HepG2 (cell line): Measurements from ENCODE around the gene SHMT1. TPM values are rescaled to one million over a fixed set of nuclear protein-coding genes. Genes with fewer than 3 reads are reported as not detected.

ENCODE experiments used
- ARNT ChIP-seq: fragments of 450-650 bp; IDR thresholded peaks from 2 replicates; pipeline ENCODE4 v1.6.1; 2017
- CCAR2 ChIP-seq: fragments of 200-400 bp; formaldehyde crosslinking; optimal IDR thresholded peaks from 2 replicates; pipeline ENCODE3; 2018; ENCODE audit warnings: low read depth, mild to moderate bottlenecking, low read length, moderate library complexity
- ELF4 ChIP-seq: sonication (generic); formaldehyde crosslinking; IDR thresholded peaks from 2 replicates; pipeline ENCODE4 v1.5.0; 2020; ENCODE audit warnings: missing genetic modification reagents, mild to moderate bottlenecking, moderate library complexity, borderline replicate concordance
- ETV5 ChIP-seq: IDR thresholded peaks from 2 replicates; pipeline ENCODE4 v1.6.1; 2018; ENCODE audit warnings: missing biosample characterization, missing genetic modification reagents, inconsistent platforms, borderline replicate concordance
- ISX ChIP-seq: sonication (generic); formaldehyde crosslinking; conservative IDR thresholded peaks from 2 replicates; pipeline ENCODE4 v1.5.0; 2020; ENCODE audit warnings: missing genetic modification reagents
- PITX1 ChIP-seq: sonication (generic); formaldehyde crosslinking; IDR thresholded peaks from 2 replicates; pipeline ENCODE4 v1.5.1; 2020; ENCODE audit warnings: mild to moderate bottlenecking, missing genetic modification reagents
- RBM39 ChIP-seq: fragments of 200-400 bp; formaldehyde crosslinking; IDR thresholded peaks from one replicate; pipeline ENCODE4 v1.6.1; 2018; ENCODE audit warnings: antibody characterized with exemption, mild to moderate bottlenecking, low read depth, low read length; ENCODE audit not compliant: poor library complexity, severe bottlenecking
- STAG1 ChIP-seq: sonication (generic); formaldehyde crosslinking; IDR thresholded peaks from 2 replicates; pipeline ENCODE4 v1.4.0; 2020; ENCODE audit warnings: missing genetic modification reagents
- ZNF235 ChIP-seq: sonication (generic); formaldehyde crosslinking; IDR thresholded peaks from 2 replicates; pipeline ENCODE4 v1.8.1; 2023; ENCODE audit warnings: mild to moderate bottlenecking, missing genetic modification reagents, borderline replicate concordance
- ZNF552 ChIP-seq: sonication (generic); formaldehyde crosslinking; IDR thresholded peaks from 2 replicates; pipeline ENCODE4 v1.9.0; 2022; ENCODE audit warnings: missing genetic modification reagents, mild to moderate bottlenecking, borderline replicate concordance
- ZNF589 ChIP-seq: sonication (generic); formaldehyde crosslinking; conservative IDR thresholded peaks from 2 replicates; pipeline ENCODE4 v1.8.0; 2022; ENCODE audit warnings: mild to moderate bottlenecking, moderate library complexity, missing genetic modification reagents
- ZNF83 ChIP-seq: sonication (generic); formaldehyde crosslinking; IDR thresholded peaks from 2 replicates; pipeline ENCODE4 v1.4.0; 2020; ENCODE audit warnings: missing genetic modification reagents, mild to moderate bottlenecking, borderline replicate concordance
- polyA plus RNA-seq, 8 experiments: library from polyadenylated mRNA; depleted of rRNA in 3 of 8; stranded (reverse) in 7 of 8; unstranded in 1 of 8; fragments of >200 nt; fragmentation: Illumina TruSeq in 4 of 8; extraction: Trizol in 4 of 8; gene quantifications; 2 replicates each; pipeline versions ENCODE4 v1.2.1 to v1.2.3, GENCODE V29; 2011 to 2016; ENCODE audit warnings: low read depth in 4 of 8, missing spikeins in 1 of 8, mixed read lengths in 1 of 8; ENCODE audit not compliant: insufficient read depth in 1 of 8
- total RNA-seq, 5 experiments: library from RNA; depleted of rRNA; stranded (reverse); fragments of >200 nt; fragmentation: Illumina TruSeq; extraction: Trizol; gene quantifications; 2 replicates each; pipeline ENCODE4 v1.2.3, GENCODE V29; 2016; ENCODE audit warnings: low read depth in 1 of 5
- TF ChIP-seq, protein P1 (sequence below): sonication (generic); formaldehyde crosslinking; IDR thresholded peaks from 2 replicates; pipeline ENCODE4 v1.4.0; 2020; ENCODE audit warnings: missing genetic modification reagents, borderline replicate concordance
- TF ChIP-seq, protein P2 (sequence below): sonication (generic); formaldehyde crosslinking; IDR thresholded peaks from 2 replicates; pipeline ENCODE4 v1.5.0; 2020; ENCODE audit warnings: mild to moderate bottlenecking, missing genetic modification reagents, borderline replicate concordance

Gene SHMT1
- total and polyA plus RNA-seq, 2 of the 13 experiments (the other 11 are each of a cell fraction or from before 2014, with no cell fraction given) = 21.3 to 48.8 TPM

DNA sequence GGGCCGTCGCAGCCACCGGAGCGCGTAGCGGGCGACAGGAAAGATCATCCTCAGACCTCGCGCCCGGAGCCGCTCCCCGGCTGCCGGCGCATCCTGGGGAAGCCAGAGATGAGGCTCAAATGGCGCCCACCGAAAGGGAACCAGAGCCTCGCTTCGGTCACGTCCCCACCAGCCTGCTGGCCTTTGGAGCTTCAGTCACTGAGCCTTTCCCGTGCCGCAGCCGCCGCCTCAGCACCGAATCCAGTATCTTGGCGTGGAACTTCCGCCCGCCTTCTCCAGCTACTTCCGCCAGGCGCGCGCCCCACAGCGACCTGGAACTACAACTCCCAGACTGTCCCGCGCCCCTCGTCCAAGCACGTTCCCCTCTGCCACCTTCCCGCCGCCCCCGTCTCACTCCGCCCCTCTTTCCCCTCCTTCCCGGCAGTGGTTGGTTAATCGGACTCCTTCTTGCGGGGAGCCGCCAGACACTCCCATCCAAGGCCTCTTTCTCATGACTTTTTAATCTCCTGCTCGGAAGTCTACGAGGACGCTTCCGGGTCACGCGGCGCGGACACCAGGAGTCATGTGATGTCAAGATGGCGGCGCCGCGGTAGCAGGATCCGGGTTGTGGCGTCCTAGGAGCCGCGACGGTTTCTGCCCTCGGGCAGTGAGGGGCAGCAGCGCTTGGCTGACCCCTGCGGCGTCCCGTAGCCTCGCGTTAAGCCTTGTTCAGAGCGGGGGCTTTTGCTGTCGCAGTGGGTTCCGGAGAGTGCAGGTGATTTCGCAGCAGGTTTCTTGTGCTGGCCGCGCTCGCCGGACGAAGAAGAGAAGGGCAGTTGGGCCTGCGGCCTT, 48.4 kb downstream of the SHMT1 start, which contains the start of the genes SMCR8 and TOP3A (continued):
- no peak for TF ChIP-seq STAG1 (CRISPR knock-in tag)
- no peak for TF ChIP-seq RBM39
- peak; percentile 89; the same call in 1 of the 2 replicates for TF ChIP-seq PITX1 (CRISPR knock-in tag)
- 0 out of 2 replicates have a peak, but pooled peaks have one; percentile 18 for TF ChIP-seq ZNF83 (CRISPR knock-in tag)
- TF ChIP-seq ZNF235 (CRISPR knock-in tag) = no peak
- TF ChIP-seq ISX (CRISPR knock-in tag) = 0 out of 2 replicates have a peak, but pooled peaks have one; percentile 17
- TF ChIP-seq, protein P1, sequence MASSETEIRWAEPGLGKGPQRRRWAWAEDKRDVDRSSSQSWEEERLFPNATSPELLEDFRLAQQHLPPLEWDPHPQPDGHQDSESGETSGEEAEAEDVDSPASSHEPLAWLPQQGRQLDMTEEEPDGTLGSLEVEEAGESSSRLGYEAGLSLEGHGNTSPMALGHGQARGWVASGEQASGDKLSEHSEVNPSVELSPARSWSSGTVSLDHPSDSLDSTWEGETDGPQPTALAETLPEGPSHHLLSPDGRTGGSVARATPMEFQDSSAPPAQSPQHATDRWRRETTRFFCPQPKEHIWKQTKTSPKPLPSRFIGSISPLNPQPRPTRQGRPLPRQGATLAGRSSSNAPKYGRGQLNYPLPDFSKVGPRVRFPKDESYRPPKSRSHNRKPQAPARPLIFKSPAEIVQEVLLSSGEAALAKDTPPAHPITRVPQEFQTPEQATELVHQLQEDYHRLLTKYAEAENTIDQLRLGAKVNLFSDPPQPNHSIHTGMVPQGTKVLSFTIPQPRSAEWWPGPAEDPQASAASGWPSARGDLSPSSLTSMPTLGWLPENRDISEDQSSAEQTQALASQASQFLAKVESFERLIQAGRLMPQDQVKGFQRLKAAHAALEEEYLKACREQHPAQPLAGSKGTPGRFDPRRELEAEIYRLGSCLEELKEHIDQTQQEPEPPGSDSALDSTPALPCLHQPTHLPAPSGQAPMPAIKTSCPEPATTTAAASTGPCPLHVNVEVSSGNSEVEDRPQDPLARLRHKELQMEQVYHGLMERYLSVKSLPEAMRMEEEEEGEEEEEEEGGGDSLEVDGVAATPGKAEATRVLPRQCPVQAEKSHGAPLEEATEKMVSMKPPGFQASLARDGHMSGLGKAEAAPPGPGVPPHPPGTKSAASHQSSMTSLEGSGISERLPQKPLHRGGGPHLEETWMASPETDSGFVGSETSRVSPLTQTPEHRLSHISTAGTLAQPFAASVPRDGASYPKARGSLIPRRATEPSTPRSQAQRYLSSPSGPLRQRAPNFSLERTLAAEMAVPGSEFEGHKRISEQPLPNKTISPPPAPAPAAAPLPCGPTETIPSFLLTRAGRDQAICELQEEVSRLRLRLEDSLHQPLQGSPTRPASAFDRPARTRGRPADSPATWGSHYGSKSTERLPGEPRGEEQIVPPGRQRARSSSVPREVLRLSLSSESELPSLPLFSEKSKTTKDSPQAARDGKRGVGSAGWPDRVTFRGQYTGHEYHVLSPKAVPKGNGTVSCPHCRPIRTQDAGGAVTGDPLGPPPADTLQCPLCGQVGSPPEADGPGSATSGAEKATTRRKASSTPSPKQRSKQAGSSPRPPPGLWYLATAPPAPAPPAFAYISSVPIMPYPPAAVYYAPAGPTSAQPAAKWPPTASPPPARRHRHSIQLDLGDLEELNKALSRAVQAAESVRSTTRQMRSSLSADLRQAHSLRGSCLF (CRISPR knock-in tag) = no peak
- TF ChIP-seq, protein P2, sequence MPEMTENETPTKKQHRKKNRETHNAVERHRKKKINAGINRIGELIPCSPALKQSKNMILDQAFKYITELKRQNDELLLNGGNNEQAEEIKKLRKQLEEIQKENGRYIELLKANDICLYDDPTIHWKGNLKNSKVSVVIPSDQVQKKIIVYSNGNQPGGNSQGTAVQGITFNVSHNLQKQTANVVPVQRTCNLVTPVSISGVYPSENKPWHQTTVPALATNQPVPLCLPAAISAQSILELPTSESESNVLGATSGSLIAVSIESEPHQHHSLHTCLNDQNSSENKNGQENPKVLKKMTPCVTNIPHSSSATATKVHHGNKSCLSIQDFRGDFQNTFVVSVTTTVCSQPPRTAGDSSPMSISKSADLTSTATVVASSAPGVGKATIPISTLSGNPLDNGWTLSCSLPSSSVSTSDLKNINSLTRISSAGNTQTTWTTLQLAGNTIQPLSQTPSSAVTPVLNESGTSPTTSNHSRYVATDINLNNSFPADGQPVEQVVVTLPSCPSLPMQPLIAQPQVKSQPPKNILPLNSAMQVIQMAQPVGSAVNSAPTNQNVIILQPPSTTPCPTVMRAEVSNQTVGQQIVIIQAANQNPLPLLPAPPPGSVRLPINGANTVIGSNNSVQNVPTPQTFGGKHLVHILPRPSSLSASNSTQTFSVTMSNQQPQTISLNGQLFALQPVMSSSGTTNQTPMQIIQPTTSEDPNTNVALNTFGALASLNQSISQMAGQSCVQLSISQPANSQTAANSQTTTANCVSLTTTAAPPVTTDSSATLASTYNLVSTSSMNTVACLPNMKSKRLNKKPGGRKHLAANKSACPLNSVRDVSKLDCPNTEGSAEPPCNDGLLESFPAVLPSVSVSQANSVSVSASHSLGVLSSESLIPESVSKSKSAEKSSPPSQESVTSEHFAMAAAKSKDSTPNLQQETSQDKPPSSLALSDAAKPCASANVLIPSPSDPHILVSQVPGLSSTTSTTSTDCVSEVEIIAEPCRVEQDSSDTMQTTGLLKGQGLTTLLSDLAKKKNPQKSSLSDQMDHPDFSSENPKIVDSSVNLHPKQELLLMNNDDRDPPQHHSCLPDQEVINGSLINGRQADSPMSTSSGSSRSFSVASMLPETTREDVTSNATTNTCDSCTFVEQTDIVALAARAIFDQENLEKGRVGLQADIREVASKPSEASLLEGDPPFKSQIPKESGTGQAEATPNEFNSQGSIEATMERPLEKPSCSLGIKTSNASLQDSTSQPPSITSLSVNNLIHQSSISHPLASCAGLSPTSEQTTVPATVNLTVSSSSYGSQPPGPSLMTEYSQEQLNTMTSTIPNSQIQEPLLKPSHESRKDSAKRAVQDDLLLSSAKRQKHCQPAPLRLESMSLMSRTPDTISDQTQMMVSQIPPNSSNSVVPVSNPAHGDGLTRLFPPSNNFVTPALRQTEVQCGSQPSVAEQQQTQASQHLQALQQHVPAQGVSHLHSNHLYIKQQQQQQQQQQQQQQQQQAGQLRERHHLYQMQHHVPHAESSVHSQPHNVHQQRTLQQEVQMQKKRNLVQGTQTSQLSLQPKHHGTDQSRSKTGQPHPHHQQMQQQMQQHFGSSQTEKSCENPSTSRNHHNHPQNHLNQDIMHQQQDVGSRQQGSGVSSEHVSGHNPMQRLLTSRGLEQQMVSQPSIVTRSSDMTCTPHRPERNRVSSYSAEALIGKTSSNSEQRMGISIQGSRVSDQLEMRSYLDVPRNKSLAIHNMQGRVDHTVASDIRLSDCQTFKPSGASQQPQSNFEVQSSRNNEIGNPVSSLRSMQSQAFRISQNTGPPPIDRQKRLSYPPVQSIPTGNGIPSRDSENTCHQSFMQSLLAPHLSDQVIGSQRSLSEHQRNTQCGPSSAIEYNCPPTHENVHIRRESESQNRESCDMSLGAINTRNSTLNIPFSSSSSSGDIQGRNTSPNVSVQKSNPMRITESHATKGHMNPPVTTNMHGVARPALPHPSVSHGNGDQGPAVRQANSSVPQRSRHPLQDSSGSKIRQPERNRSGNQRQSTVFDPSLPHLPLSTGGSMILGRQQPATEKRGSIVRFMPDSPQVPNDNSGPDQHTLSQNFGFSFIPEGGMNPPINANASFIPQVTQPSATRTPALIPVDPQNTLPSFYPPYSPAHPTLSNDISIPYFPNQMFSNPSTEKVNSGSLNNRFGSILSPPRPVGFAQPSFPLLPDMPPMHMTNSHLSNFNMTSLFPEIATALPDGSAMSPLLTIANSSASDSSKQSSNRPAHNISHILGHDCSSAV (CRISPR knock-in tag) = no peak
- TF ChIP-seq ARNT = no peak
- TF ChIP-seq ELF4 (CRISPR knock-in tag) = peak; percentile 96
- TF ChIP-seq ZNF589 (CRISPR knock-in tag) = no peak
- no peak for TF ChIP-seq ZNF552 (CRISPR knock-in tag)
- 0 out of 2 replicates have a peak, but pooled peaks have one; percentile 18 for TF ChIP-seq ETV5 (CRISPR knock-in tag)
- TF ChIP-seq CCAR2 = no peak
